HUES48 (cell line): ENCODE data around the gene PARP11.
"Not testable (repeated sequence)": the region's sequence is repeated elsewhere in the genome, so short reads cannot be mapped to it uniquely, and the experiment has no call there.

Experiments
- H3K27ac ChIP-seq: one replicate; pipeline ENCODE4 v1.7.0; 2013; ENCODE audit warnings: low read depth, low read length, inconsistent platforms
- H3K27me3 ChIP-seq: 2 replicates; pipeline ENCODE4 v1.6.1; 2013; ENCODE audit warnings: mild to moderate bottlenecking, low read length; ENCODE audit not compliant: control insufficient read depth, insufficient read depth
- H3K36me3 ChIP-seq: 2 replicates; pipeline ENCODE4 v1.6.1; 2013; ENCODE audit warnings: low read length; ENCODE audit not compliant: control insufficient read depth, insufficient read depth
- H3K4me1 ChIP-seq: 2 replicates; pipeline ENCODE4 v1.6.1; 2013; ENCODE audit warnings: mild to moderate bottlenecking, low read length; ENCODE audit not compliant: control insufficient read depth, insufficient read depth
- H3K4me3 ChIP-seq: 2 replicates; pipeline ENCODE4 v1.5.1; 2013; ENCODE audit warnings: mild to moderate bottlenecking, low read depth, low read length
- H3K9ac ChIP-seq: 2 replicates; pipeline ENCODE4 v1.6.1; 2013; ENCODE audit warnings: mild to moderate bottlenecking, low read depth, low read length, moderate library complexity
- H3K9me3 ChIP-seq: 2 replicates; pipeline ENCODE4 v1.6.1; 2013; ENCODE audit warnings: low read length; ENCODE audit not compliant: control insufficient read depth, insufficient read depth

PARP11 gene

GRCh38 chr12:3839745-3840144 lies 33.5 kb downstream of the PARP11 start:
- H3K4me1 ChIP-seq, H3K27me3 ChIP-seq, H3K27ac ChIP-seq, H3K4me3 ChIP-seq, H3K36me3 ChIP-seq, H3K9me3 ChIP-seq, H3K9ac ChIP-seq: not testable (repeated sequence)

- H3K9me3 ChIP-seq, H3K9ac ChIP-seq, H3K4me3 ChIP-seq, H3K4me1 ChIP-seq, H3K27ac ChIP-seq, H3K27me3 ChIP-seq, H3K36me3 ChIP-seq: not testable (repeated sequence)
These were observed 34.3 kb downstream of the PARP11 start for GRCh38 chr12:3838701-3839548.

- no peak overlapping the region for H3K27ac ChIP-seq
- peaks cover 5% of the 10 kb centered on the region; the same call in 1 of the 2 replicates for H3K4me1 ChIP-seq
- H3K4me3 ChIP-seq, result no peak overlapping the region
- H3K9me3 ChIP-seq, result no peaks in the 10 kb centered on the region
- no peaks in the 10 kb centered on the region for H3K36me3 ChIP-seq
- H3K27me3 ChIP-seq, result no peaks in the 10 kb centered on the region
- H3K9ac ChIP-seq, result no peak overlapping the region
These were observed 35.1 kb downstream of the PARP11 start for GRCh38 chr12:3838076-3838475.

GRCh38 chr12:3837049-3837448 lies 36.1 kb downstream of the PARP11 start:
- Histone ChIP-seq H3K9me3 (no peaks in the 10 kb centered on the region), H3K4me1 (peaks cover 5% of the 10 kb centered on the region; the same call in 1 of the 2 replicates), H3K4me3 (no peak overlapping the region), H3K9ac (no peak overlapping the region), H3K27me3 (no peaks in the 10 kb centered on the region), H3K27ac (no peak overlapping the region), H3K36me3 (no peaks in the 10 kb centered on the region)

GRCh38 chr12:3836641-3837040 lies 36.6 kb downstream of the PARP11 start:
- Histone ChIP-seq H3K36me3 (no peaks in the 10 kb centered on the region), H3K9ac (no peak overlapping the region), H3K27ac (no peak overlapping the region), H3K4me1 (peaks cover 5% of the 10 kb centered on the region; the same call in 1 of the 2 replicates), H3K9me3 (no peaks in the 10 kb centered on the region), H3K4me3 (no peak overlapping the region), H3K27me3 (no peaks in the 10 kb centered on the region)

- no peaks in the 10 kb centered on the region for H3K9me3 ChIP-seq
- no peak overlapping the region for H3K27ac ChIP-seq
- peaks cover 5% of the 10 kb centered on the region; the same call in 1 of the 2 replicates for H3K4me1 ChIP-seq
- no peak overlapping the region for H3K9ac ChIP-seq
- H3K27me3 ChIP-seq, result no peaks in the 10 kb centered on the region
- H3K4me3 ChIP-seq, result no peak overlapping the region
- no peaks in the 10 kb centered on the region for H3K36me3 ChIP-seq
These were observed 37.3 kb downstream of the PARP11 start for GRCh38 chr12:3835914-3836313.

- no peaks in the 10 kb centered on the region for H3K9me3 ChIP-seq
- no peaks in the 10 kb centered on the region for H3K36me3 ChIP-seq
- H3K4me3 ChIP-seq, result no peak overlapping the region
- H3K27ac ChIP-seq, result no peak overlapping the region
- H3K4me1 ChIP-seq, result peaks cover 5% of the 10 kb centered on the region; the same call in 1 of the 2 replicates
- no peaks in the 10 kb centered on the region for H3K27me3 ChIP-seq
- no peak overlapping the region for H3K9ac ChIP-seq
These were observed 38.4 kb downstream of the PARP11 start for GRCh38 chr12:3834774-3835173.

GRCh38 chr12:3833670-3834310 lies 39.4 kb downstream of the PARP11 start:
- Histone ChIP-seq H3K9me3 (no peaks in the 10 kb centered on the region), H3K4me3 (no peak overlapping the region), H3K4me1 (peaks cover 5% of the 10 kb centered on the region; the same call in 1 of the 2 replicates), H3K27me3 (no peaks in the 10 kb centered on the region), H3K36me3 (no peaks in the 10 kb centered on the region), H3K9ac (no peak overlapping the region), H3K27ac (no peak overlapping the region)

GRCh38 chr12:3832738-3833137 lies 40.5 kb downstream of the PARP11 start:
- no peak overlapping the region for H3K27ac ChIP-seq
- H3K27me3 ChIP-seq, result no peaks in the 10 kb centered on the region
- H3K36me3 ChIP-seq, result no peaks in the 10 kb centered on the region
- no peak overlapping the region for H3K9ac ChIP-seq
- H3K4me3 ChIP-seq, result no peak overlapping the region
- H3K4me1 ChIP-seq, result peaks cover 5% of the 10 kb centered on the region; the same call in 1 of the 2 replicates
- H3K9me3 ChIP-seq, result no peaks in the 10 kb centered on the region

- Histone ChIP-seq H3K36me3 (peaks cover 8% of the 10 kb centered on the region; the same call in 1 of the 2 replicates), H3K9ac (no peak overlapping the region), H3K27ac (no peak overlapping the region), H3K4me1 (peaks cover 3% of the 10 kb centered on the region; the same call in 1 of the 2 replicates), H3K4me3 (no peak overlapping the region), H3K27me3 (no peaks in the 10 kb centered on the region), H3K9me3 (no peaks in the 10 kb centered on the region)
These were observed 44.3 kb downstream of the PARP11 start for GRCh38 chr12:3828888-3829287.
